Measurements from ENCODE around the gene TRIM37.
"Not testable (repeated sequence)": the region's sequence is repeated elsewhere in the genome, so short reads cannot be mapped to it uniquely, and the experiment has no call there.

TRIM37 gene

GRCh38 chr17:59108400-59109102 lies 1.9 kb upstream of the TRIM37 start:
- no peak for DNase-seq (ENCODE audit: low read depth)

DNA sequence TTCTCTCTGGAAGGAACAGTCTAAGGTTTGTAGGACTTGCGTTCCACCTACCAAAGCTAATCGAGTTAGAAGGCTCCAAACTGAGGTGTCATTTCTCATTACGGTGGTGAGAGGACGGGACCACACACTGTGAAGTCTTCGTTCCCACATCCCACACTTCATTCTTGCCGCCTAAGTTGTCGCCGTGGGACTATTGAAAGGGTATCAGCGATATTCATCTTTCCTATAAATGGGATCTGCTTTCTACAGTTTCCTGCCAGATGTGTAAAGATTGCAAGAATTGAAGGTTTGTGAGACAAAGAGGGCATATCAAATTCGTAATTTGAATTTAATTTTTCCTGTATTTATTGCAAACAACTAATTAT lies 608 bp upstream of the TRIM37 start:
- DNase-seq (ENCODE audit: low read depth): no peak

DNA sequence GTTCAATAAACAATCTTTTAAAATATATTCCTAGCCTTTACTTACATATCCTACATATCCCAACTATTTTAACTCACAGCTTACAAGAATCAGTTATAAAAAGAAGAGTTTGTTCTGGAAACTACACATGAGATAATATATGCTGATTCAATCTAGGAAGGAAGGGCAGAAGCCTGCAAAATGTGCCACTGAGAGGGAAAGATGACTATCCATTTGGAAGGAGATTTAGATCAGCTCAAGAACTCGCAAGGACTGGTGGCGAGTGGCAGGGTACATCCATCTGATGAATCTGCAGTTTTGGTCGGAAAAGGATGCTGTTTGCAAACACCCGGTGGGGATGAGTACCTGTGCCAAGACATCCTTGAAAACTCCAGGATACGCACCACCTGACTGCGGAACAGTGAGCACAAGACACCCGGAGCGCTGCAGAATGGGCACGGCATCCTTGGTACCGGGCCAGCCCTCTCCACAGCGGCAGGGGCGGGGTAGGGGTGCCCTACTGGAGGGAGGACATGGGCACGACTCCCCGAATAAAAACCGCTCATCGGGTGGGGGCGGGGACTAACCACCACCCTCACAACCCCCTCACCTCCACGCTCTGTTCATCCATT lies 723 bp downstream of the TRIM37 start:
- peak; percentile 51 for DNase-seq (ENCODE audit: low read depth)

DNA sequence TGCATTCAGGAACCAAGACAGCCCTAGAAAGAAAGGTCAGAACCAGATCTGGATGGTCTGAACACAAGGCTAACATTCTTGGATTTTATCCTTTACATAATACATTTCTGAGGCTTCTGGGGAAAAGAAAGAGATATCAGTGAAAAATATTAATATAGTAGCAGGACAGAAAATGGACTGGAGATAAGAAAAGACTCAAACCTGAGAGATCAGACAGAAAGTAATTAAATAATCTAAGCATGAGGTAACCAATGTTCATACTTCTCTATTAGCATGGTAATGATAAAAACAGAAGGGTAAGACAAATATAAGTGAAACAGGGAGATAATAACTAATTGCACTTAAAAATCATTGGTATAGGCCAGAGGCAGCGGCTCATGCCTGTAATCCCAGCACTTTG lies 5.5 kb downstream of the TRIM37 start:
- no peak for DNase-seq (ENCODE audit: low read depth)

DNA sequence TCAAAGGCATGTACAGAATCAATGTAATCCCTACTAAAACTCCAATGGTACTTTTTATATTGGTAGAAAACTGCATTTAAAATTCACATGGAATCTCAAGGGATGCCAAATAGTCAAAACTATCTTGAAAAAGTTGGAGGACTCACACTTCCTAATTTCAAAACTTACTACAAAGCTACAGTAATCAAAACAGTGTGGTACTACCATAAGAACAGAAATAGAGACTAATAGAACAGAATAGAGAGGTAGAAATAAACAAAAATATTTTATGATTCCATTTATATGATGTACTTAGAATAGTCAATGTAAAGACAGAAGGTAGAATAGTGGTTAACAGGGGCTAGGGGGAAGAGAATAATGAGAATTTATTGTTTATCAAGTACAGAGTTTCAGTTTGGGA lies 8.8 kb downstream of the TRIM37 start:
- no peak for DNase-seq (ENCODE audit: low read depth)

DNA sequence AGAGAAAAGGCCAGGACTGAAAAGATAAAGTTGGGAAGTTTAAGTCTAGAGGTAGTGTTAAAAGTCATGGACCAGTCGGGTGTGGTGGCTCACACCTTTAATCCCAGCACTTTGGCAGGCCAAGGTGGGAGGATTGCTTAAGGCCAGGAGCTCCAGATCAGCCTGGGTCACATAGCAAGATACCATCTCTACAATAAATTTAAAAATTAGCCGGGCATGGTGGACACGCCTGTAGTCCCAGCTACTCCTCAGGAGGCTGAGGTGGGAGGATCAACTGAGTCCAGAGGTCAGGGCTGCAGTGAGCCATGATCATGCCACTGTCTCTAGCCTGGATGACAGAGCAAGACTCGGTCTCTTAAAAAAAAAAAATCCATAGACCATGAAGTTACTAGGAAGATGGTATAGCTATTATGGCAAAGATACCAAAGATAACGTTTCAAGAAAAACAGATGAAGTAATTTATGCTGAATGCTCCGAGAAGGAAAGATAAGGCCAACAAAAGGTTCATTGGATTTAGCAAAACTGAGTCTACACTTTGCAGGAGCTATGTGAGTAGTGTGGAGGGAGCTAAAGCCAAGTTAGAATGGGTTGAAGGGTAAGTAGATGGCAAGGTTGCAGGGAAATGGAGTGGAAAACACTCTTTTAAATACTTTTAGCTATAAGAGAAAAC lies 11.7 kb downstream of the TRIM37 start:
- DNase-seq (ENCODE audit: low read depth): no peak

- DNase-seq (ENCODE audit: low read depth): no peak
These were observed 12.9 kb downstream of the TRIM37 start for GRCh38 chr17:59093702-59094231.

DNA sequence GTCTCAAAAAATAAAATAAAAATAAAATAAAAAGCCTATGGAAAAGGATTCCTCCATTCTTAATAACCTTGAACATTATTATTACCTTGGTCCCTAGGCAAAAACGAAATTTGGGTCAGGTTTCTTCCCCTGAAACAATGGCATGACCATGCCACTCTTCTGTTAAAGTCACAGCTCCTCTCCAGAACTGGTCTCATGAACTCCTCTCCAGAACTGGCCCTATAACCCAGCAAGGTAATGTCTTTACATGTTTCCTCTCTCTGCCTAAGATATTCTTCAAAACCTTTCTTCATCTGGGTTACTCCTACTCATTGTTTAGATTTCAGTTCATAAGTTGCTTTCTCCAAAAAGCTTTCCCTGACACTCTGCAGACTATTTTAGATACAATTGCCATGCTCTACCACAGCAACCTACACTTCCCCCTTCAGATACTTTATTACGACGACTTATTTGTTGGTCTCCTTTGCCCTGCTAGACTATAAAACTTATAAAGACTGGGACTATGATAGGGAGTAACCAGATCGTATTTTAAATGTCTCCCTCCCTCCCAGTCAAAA lies 13.5 kb downstream of the TRIM37 start:
- no peak for DNase-seq (ENCODE audit: low read depth)

- DNase-seq (ENCODE audit: low read depth): not testable (repeated sequence)
These were observed 16.1 kb downstream of the TRIM37 start for GRCh38 chr17:59090593-59090992.

GRCh38 chr17:59084154-59084553 lies 22.5 kb downstream of the TRIM37 start:
- no peak for DNase-seq (ENCODE audit: low read depth)

DNA sequence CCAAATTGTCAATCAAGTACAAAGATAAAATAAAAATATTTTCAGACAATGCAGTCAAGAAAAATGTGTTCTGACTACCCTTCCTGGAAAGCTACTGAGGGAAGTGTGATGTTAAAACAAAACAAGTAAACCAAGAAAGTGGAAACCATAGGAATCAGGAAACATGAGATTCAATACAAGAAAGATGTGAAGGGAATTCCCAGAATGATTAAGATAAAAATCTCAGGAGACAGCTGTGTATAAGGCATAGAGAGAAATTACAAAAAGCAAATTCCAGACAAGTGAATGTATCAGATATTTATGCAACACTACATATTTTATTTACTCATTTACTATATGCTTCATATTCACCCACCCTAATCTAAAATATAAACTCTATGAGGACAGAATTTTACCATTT lies 32.2 kb downstream of the TRIM37 start:
- DNase-seq (ENCODE audit: low read depth): no peak

DNA sequence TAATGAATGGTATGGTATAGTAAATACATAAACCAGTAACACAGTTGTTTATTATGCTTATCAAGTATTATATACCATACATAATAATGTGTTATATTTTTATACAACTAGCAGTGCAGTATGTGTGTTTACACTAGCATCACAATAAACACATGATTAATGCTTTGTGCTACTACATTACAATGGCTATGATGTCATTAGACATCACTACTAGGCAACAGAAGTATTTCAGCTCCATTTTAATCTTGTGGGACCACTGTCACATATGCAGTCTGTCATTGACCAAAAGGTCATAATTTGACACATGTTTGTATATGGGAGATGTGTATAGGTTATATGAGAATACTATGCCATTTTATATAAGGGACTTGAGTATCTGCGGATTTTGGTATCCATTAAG lies 32.7 kb downstream of the TRIM37 start:
- no peak for DNase-seq (ENCODE audit: low read depth)

DNA sequence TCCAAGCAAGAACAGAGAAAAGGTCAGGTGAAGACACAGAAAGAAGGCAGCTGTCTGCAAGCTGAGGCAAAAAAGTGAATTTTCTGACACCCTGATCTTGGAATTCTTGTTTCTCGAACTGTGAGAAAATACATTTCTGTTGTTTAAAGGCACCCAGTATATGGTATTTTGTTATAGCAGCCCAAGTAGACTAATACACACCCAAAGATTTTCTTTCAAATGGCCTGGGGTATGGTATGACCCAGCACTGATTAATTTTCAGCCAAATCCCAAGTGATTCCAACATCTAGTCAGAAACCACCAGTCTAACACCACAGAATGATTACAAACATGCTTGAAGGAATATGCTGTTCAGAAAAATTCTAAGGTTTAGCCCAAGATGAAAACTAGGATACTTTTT lies 36.8 kb downstream of the TRIM37 start:
- no peak for DNase-seq (ENCODE audit: low read depth)

- DNase-seq (ENCODE audit: low read depth): no peak
These were observed 38.9 kb downstream of the TRIM37 start for GRCh38 chr17:59067756-59068155.

DNA sequence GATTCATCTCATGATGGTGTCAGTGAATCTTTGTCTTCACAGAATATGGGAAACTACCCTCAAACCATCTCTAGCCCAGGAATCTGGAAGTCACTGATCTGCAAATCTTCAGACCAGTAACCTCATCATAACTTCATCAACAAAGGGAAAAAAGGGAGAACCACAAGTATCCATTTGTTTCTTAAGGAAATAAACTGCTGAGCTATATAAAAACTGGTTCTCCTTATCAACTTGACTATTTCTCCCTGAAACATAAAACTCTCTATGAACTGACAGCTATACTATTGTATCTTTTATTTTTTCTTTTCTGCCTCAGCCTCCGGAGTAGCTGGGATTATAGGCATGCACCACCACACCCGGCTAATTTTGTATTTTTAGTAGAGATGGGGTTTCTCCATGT lies 39.3 kb downstream of the TRIM37 start:
- no peak for DNase-seq (ENCODE audit: low read depth)

- DNase-seq (ENCODE audit: low read depth): no peak
These were observed 44.2 kb downstream of the TRIM37 start for GRCh38 chr17:59062509-59062908.

GRCh38 chr17:59056857-59057256 lies 49.8 kb downstream of the TRIM37 start:
- no peak for DNase-seq (ENCODE audit: low read depth)

DNA sequence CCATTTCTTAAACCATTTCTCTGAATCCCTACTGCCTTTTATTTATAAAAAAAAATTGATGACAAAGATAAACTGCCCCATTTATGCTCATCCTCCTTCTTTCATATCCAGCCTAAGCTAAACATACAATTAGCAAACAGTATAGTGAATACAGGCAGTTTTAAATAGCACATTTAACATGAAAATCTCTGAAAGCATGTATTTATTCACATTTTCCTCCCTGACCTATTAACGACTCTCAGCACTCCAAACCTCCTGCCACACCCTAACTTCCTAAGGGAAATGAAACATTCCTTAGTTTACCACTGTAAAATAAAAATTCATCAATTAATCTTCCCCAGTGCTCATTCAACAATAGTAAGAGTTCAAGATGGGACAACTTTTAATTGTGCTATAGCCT lies 56.9 kb downstream of the TRIM37 start:
- DNase-seq (ENCODE audit: low read depth): no peak

DNA sequence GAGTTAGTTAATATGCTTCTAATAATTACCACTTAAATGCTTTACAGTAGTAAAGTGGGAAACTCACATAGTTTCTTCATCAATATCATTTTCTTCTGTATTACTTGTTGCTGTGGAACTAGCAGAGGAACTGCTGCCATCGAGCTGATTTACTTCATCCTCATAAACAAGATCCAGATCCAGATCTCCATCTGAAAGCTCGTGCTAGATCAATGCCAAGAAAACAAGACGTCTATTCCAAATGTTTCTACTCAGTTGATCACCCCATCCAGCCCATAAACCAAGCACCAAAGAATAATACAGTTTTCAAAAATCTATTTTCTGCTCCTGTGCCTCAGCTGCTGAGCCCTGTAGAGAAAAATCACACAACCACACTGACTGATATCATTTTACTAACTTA lies 59.1 kb downstream of the TRIM37 start:
- no peak for DNase-seq (ENCODE audit: low read depth)

- DNase-seq (ENCODE audit: low read depth): no peak
These were observed 60.5 kb downstream of the TRIM37 start for GRCh38 chr17:59046192-59046591.

GRCh38 chr17:59038734-59039133 lies 67.9 kb downstream of the TRIM37 start:
- DNase-seq (ENCODE audit: low read depth): no peak

DNA sequence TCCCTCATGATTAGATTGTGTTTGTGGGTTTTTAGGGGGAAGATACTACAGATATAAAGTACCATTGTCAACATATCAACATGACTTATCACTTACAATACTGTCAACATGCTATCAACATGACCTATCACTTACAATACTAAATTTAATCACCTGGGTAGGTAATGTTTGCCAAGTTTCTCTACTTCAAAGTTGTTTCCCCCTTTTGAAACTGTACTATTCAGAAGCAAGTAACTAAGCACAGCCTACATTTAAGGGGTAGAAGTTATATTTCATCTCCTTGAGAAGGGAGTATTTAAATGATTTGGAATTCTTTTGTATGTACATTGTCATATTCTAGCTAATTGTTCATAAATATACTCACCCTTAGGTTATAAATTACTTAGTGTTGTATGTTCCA lies 68.7 kb downstream of the TRIM37 start:
- DNase-seq (ENCODE audit: low read depth): no peak

DNA sequence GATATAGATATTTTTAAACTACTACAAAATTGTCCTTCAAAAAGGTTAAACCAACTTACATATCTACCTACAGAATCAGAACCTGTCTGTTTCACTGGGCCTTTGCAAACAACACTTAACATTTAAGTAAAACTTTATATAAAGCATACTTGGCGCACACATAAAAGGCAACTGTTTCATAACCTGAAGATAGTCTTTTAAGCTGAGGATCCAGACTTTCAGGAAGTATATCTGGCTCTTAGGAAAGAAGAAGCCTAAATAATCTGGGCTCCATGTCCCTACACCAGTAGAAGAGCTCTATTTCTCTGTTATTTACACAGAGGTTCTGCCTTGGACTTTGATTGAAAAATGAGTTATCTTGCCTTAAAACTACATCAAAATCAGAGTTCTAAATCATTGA lies 75.9 kb downstream of the TRIM37 start:
- no peak for DNase-seq (ENCODE audit: low read depth)

All from activated T-cell treated with anti-CD3 and anti-CD28 coated beads for 24 hours (primary cell).